ENCODE data around the gene TINCR.

TINCR gene

GRCh38 chr19:5595745-5596144, 28.0 kb upstream of the TINCR start:
- no peak overlapping the region for H3K4me3 ChIP-seq (ENCODE audit: low read length)
- H3K27ac ChIP-seq (ENCODE audit: low read depth, low read length), result no peak overlapping the region
- H3K36me3 ChIP-seq (ENCODE audit: control insufficient read depth, insufficient read depth, low read length), result peaks cover 83% of the 10 kb centered on the region
- no peak overlapping the region for H3K9ac ChIP-seq (ENCODE audit: low read length)
- no peaks in the 10 kb centered on the region for H3K4me1 ChIP-seq (ENCODE audit: control insufficient read depth, insufficient read depth, low read length)
- H3K27me3 ChIP-seq (ENCODE audit: control insufficient read depth, insufficient read depth, low read length), result no peaks in the 10 kb centered on the region

- no peak overlapping the region for H3K4me3 ChIP-seq (ENCODE audit: low read length)
- H3K9ac ChIP-seq (ENCODE audit: low read length), result no peak overlapping the region
- H3K36me3 ChIP-seq (ENCODE audit: control insufficient read depth, insufficient read depth, low read length), result peaks cover 86% of the 10 kb centered on the region
- H3K27ac ChIP-seq (ENCODE audit: low read depth, low read length), result no peak overlapping the region
- H3K27me3 ChIP-seq (ENCODE audit: control insufficient read depth, insufficient read depth, low read length), result no peaks in the 10 kb centered on the region
- no peaks in the 10 kb centered on the region for H3K4me1 ChIP-seq (ENCODE audit: control insufficient read depth, insufficient read depth, low read length)
Measured at GRCh38 chr19:5595129-5595528, 27.4 kb upstream of the TINCR start.

GRCh38 chr19:5594521-5594950, 26.8 kb upstream of the TINCR start:
- Histone ChIP-seq H3K36me3 (ENCODE audit: control insufficient read depth, insufficient read depth, low read length) (peaks cover 82% of the 10 kb centered on the region), H3K27me3 (ENCODE audit: control insufficient read depth, insufficient read depth, low read length) (no peaks in the 10 kb centered on the region), H3K4me3 (ENCODE audit: low read length) (no peak overlapping the region), H3K27ac (ENCODE audit: low read depth, low read length) (no peak overlapping the region), H3K9ac (ENCODE audit: low read length) (no peak overlapping the region), H3K4me1 (ENCODE audit: control insufficient read depth, insufficient read depth, low read length) (no peaks in the 10 kb centered on the region)

GRCh38 chr19:5593343-5594255, 25.8 kb upstream of the TINCR start:
- H3K9ac ChIP-seq (ENCODE audit: low read length), result no peak overlapping the region
- no peak overlapping the region for H3K4me3 ChIP-seq (ENCODE audit: low read length)
- no peak overlapping the region for H3K27ac ChIP-seq (ENCODE audit: low read depth, low read length)
- H3K27me3 ChIP-seq (ENCODE audit: control insufficient read depth, insufficient read depth, low read length), result no peaks in the 10 kb centered on the region
- H3K36me3 ChIP-seq (ENCODE audit: control insufficient read depth, insufficient read depth, low read length), result peaks cover 73% of the 10 kb centered on the region
- H3K4me1 ChIP-seq (ENCODE audit: control insufficient read depth, insufficient read depth, low read length), result no peaks in the 10 kb centered on the region

- H3K36me3 ChIP-seq (ENCODE audit: control insufficient read depth, insufficient read depth, low read length), result peaks cover 70% of the 10 kb centered on the region
- H3K27ac ChIP-seq (ENCODE audit: low read depth, low read length), result no peak overlapping the region
- no peak overlapping the region for H3K4me3 ChIP-seq (ENCODE audit: low read length)
- no peak overlapping the region for H3K9ac ChIP-seq (ENCODE audit: low read length)
- H3K27me3 ChIP-seq (ENCODE audit: control insufficient read depth, insufficient read depth, low read length), result no peaks in the 10 kb centered on the region
- no peaks in the 10 kb centered on the region for H3K4me1 ChIP-seq (ENCODE audit: control insufficient read depth, insufficient read depth, low read length)
Measured at GRCh38 chr19:5592531-5593342, 25.0 kb upstream of the TINCR start.

GRCh38 chr19:5591476-5591875, 23.7 kb upstream of the TINCR start:
- Histone ChIP-seq H3K4me3 (ENCODE audit: low read length) (no peak overlapping the region), H3K27ac (ENCODE audit: low read depth, low read length) (no peak overlapping the region), H3K9ac (ENCODE audit: low read length) (no peak overlapping the region), H3K4me1 (ENCODE audit: control insufficient read depth, insufficient read depth, low read length) (peaks cover 2% of the 10 kb centered on the region), H3K27me3 (ENCODE audit: control insufficient read depth, insufficient read depth, low read length) (no peaks in the 10 kb centered on the region), H3K36me3 (ENCODE audit: control insufficient read depth, insufficient read depth, low read length) (peaks cover 68% of the 10 kb centered on the region)

GRCh38 chr19:5590865-5591154, 23.1 kb upstream of the TINCR start:
- Histone ChIP-seq H3K36me3 (ENCODE audit: control insufficient read depth, insufficient read depth, low read length) (peaks cover 67% of the 10 kb centered on the region), H3K4me1 (ENCODE audit: control insufficient read depth, insufficient read depth, low read length) (peaks cover 8% of the 10 kb centered on the region), H3K9ac (ENCODE audit: low read length) (no peak overlapping the region), H3K4me3 (ENCODE audit: low read length) (no peak overlapping the region), H3K27me3 (ENCODE audit: control insufficient read depth, insufficient read depth, low read length) (no peaks in the 10 kb centered on the region), H3K27ac (ENCODE audit: low read depth, low read length) (no peak overlapping the region)

GRCh38 chr19:5590151-5590864, 22.6 kb upstream of the TINCR start:
- Histone ChIP-seq H3K36me3 (ENCODE audit: control insufficient read depth, insufficient read depth, low read length) (peaks cover 63% of the 10 kb centered on the region), H3K27ac (ENCODE audit: low read depth, low read length) (no peak overlapping the region), H3K4me3 (ENCODE audit: low read length) (no peak overlapping the region), H3K27me3 (ENCODE audit: control insufficient read depth, insufficient read depth, low read length) (no peaks in the 10 kb centered on the region), H3K9ac (ENCODE audit: low read length) (no peak overlapping the region), H3K4me1 (ENCODE audit: control insufficient read depth, insufficient read depth, low read length) (peaks cover 13% of the 10 kb centered on the region)

GRCh38 chr19:5588906-5589676, 21.3 kb upstream of the TINCR start:
- H3K4me1 ChIP-seq (ENCODE audit: control insufficient read depth, insufficient read depth, low read length), result peaks cover 16% of the 10 kb centered on the region
- peaks cover 51% of the 10 kb centered on the region for H3K36me3 ChIP-seq (ENCODE audit: control insufficient read depth, insufficient read depth, low read length)
- no peak overlapping the region for H3K27ac ChIP-seq (ENCODE audit: low read depth, low read length)
- H3K9ac ChIP-seq (ENCODE audit: low read length), result no peak overlapping the region
- no peak overlapping the region for H3K4me3 ChIP-seq (ENCODE audit: low read length)
- H3K27me3 ChIP-seq (ENCODE audit: control insufficient read depth, insufficient read depth, low read length), result no peaks in the 10 kb centered on the region

GRCh38 chr19:5588441-5588840, 20.7 kb upstream of the TINCR start:
- H3K9ac ChIP-seq (ENCODE audit: low read length), result no peak overlapping the region
- no peak overlapping the region for H3K27ac ChIP-seq (ENCODE audit: low read depth, low read length)
- peaks cover 16% of the 10 kb centered on the region for H3K4me1 ChIP-seq (ENCODE audit: control insufficient read depth, insufficient read depth, low read length)
- no peaks in the 10 kb centered on the region for H3K27me3 ChIP-seq (ENCODE audit: control insufficient read depth, insufficient read depth, low read length)
- no peak overlapping the region for H3K4me3 ChIP-seq (ENCODE audit: low read length)
- H3K36me3 ChIP-seq (ENCODE audit: control insufficient read depth, insufficient read depth, low read length), result peaks cover 44% of the 10 kb centered on the region

- peaks cover 37% of the 10 kb centered on the region for H3K36me3 ChIP-seq (ENCODE audit: control insufficient read depth, insufficient read depth, low read length)
- no peaks in the 10 kb centered on the region for H3K27me3 ChIP-seq (ENCODE audit: control insufficient read depth, insufficient read depth, low read length)
- no peak overlapping the region for H3K27ac ChIP-seq (ENCODE audit: low read depth, low read length)
- peaks cover 16% of the 10 kb centered on the region for H3K4me1 ChIP-seq (ENCODE audit: control insufficient read depth, insufficient read depth, low read length)
- H3K4me3 ChIP-seq (ENCODE audit: low read length), result no peak overlapping the region
- no peak overlapping the region for H3K9ac ChIP-seq (ENCODE audit: low read length)
Measured at GRCh38 chr19:5587661-5588060, 19.9 kb upstream of the TINCR start.

- H3K27me3 ChIP-seq (ENCODE audit: control insufficient read depth, insufficient read depth, low read length), result no peaks in the 10 kb centered on the region
- no peak overlapping the region for H3K9ac ChIP-seq (ENCODE audit: low read length)
- H3K4me1 ChIP-seq (ENCODE audit: control insufficient read depth, insufficient read depth, low read length), result peaks cover 16% of the 10 kb centered on the region
- H3K27ac ChIP-seq (ENCODE audit: low read depth, low read length), result no peak overlapping the region
- peaks cover 31% of the 10 kb centered on the region for H3K36me3 ChIP-seq (ENCODE audit: control insufficient read depth, insufficient read depth, low read length)
- H3K4me3 ChIP-seq (ENCODE audit: low read length), result no peak overlapping the region
Measured at GRCh38 chr19:5587071-5587455, 19.3 kb upstream of the TINCR start.
